ENCODE results near the gene TRANK1. TPM values are rescaled to one million over a fixed set of nuclear protein-coding genes. Genes with fewer than 3 reads are reported as not detected.

Gene TRANK1
- total and polyA plus RNA-seq, 12 donors = 5.0 to 28.0 (median 14.0) TPM

GRCh38 chr3:36820083-36820482 is 124.8 kb downstream of the TRANK1 start:
- H3K27ac ChIP-seq = no peak overlapping the region
- H3K27me3 ChIP-seq = no peaks in the 10 kb centered on the region
- H3K9me3 ChIP-seq (replicated peaks in 1 of 3) = no peaks in the 10 kb centered on the region
- no peaks in the 10 kb centered on the region for H3K36me3 ChIP-seq (replicated peaks in 1 of 2)
- intact Hi-C loops (cut with DNase I) = no loop called here
- TF ChIP-seq CTCF (IDR thresholded peaks at IDR 0.05) = no peak
- no peak for TF ChIP-seq POLR2A (IDR thresholded peaks at IDR 0.05)
- no peaks in the 10 kb centered on the region for H3K4me1 ChIP-seq (replicated peaks in 1 of 2)
- WGBS, 4 donors = 72 to 82% (median 76%) methylated on average over 3 of the region's 3 CpGs
- no peak for DNase-seq
- no peak overlapping the region for H3K4me3 ChIP-seq

GRCh38 chr3:36817806-36818533 is 126.9 kb downstream of the TRANK1 start:
- Histone ChIP-seq H3K36me3 (replicated peaks in 1 of 2) (no peaks in the 10 kb centered on the region), H3K4me3 (no peak overlapping the region), H3K4me1 (replicated peaks in 1 of 2) (no peaks in the 10 kb centered on the region), H3K9me3 (replicated peaks in 1 of 3) (no peaks in the 10 kb centered on the region), H3K27ac (no peak overlapping the region), H3K27me3 (no peaks in the 10 kb centered on the region)
- no peak for DNase-seq
- TF ChIP-seq POLR2A (IDR thresholded peaks at IDR 0.05) = no peak
- no peak for TF ChIP-seq CTCF (IDR thresholded peaks at IDR 0.05)
- 74 to 83% (median 80%) methylated on average over 5 to 6 of the region's 6 CpGs for WGBS, 4 donors
- intact Hi-C loops (cut with DNase I) = no loop called here

- TF ChIP-seq CTCF (IDR thresholded peaks at IDR 0.05) (no peak), POLR2A (IDR thresholded peaks at IDR 0.05) (no peak)
- no peaks in the 10 kb centered on the region for H3K36me3 ChIP-seq (replicated peaks in 1 of 2)
- intact Hi-C loops (cut with DNase I) = no loop called here
- 83 to 91% (median 90%) methylated on average over 9 of the region's 9 CpGs for whole genome bisulfite sequencing, 4 donors
- H3K4me1 ChIP-seq (replicated peaks in 1 of 2) = no peaks in the 10 kb centered on the region
- H3K4me3 ChIP-seq = no peak overlapping the region
- no peaks in the 10 kb centered on the region for H3K27me3 ChIP-seq
- no peak for DNase-seq
- H3K9me3 ChIP-seq (replicated peaks in 1 of 3) = no peaks in the 10 kb centered on the region
- no peak overlapping the region for H3K27ac ChIP-seq
Measured at GRCh38 chr3:36815375-36815774, 129.5 kb downstream of the TRANK1 start.

- no peak for TF ChIP-seq CTCF (IDR thresholded peaks at IDR 0.05)
- no peak for TF ChIP-seq POLR2A (IDR thresholded peaks at IDR 0.05)
- intact Hi-C loops (cut with DNase I) = no loop called here
- Histone ChIP-seq H3K4me1 (replicated peaks in 1 of 2) (no peaks in the 10 kb centered on the region), H3K27me3 (no peaks in the 10 kb centered on the region), H3K9me3 (replicated peaks in 1 of 3) (no peaks in the 10 kb centered on the region), H3K27ac (no peak overlapping the region), H3K4me3 (no peak overlapping the region), H3K36me3 (replicated peaks in 1 of 2) (no peaks in the 10 kb centered on the region)
- no peak for DNase-seq
- 68 to 86% (median 74%) methylated on average over 4 of the region's 4 CpGs for WGBS, 4 donors
Measured at GRCh38 chr3:36814776-36815175, 130.1 kb downstream of the TRANK1 start.

Measured in adrenal gland (tissue), 12 donors.